NCI-H510A (cell line): ENCODE results near the gene RBM22.
A peak's percentile ranks its signal among the peaks of the same experiment; 100 is the strongest.
"Not testable (repeated sequence)": the region's sequence is repeated elsewhere in the genome, so short reads cannot be mapped to it uniquely, and the experiment has no call there.

Experiments
- DNase-seq: peaks from one replicate; lab custom pipeline; 2025; lab: John Stamatoyannopoulos, UW

Gene RBM22

GRCh38 chr5:150700594-150701377, at the start of gene RBM22:
TSS of gene RBM22 (minus strand) at chr5:150701062. CDS start at chr5:150700985, 77 bp downstream.
- peak; percentile 87 for DNase-seq

- no peak for DNase-seq
Measured at GRCh38 chr5:150750469-150750868, 49.6 kb upstream of the RBM22 start.

- not testable (repeated sequence) for DNase-seq
Measured at GRCh38 chr5:150743142-150743488, 42.3 kb upstream of the RBM22 start.

GRCh38 chr5:150742455-150743141, 41.7 kb upstream of the RBM22 start:
- not testable (repeated sequence) for DNase-seq

GRCh38 chr5:150740992-150741391, 40.1 kb upstream of the RBM22 start:
- DNase-seq = no peak

GRCh38 chr5:150738862-150739261, 38.0 kb upstream of the RBM22 start:
- no peak for DNase-seq

GRCh38 chr5:150734579-150735384, 33.9 kb upstream of the RBM22 start:
- DNase-seq = no peak

GRCh38 chr5:150731669-150732242, 30.9 kb upstream of the RBM22 start:
- no peak for DNase-seq

GRCh38 chr5:150729859-150730258, 29.0 kb upstream of the RBM22 start:
- DNase-seq = no peak

- DNase-seq = no peak
Measured at GRCh38 chr5:150723845-150724244, 23.0 kb upstream of the RBM22 start.

- no peak for DNase-seq
Measured at GRCh38 chr5:150710165-150710564, 9.3 kb upstream of the RBM22 start.

GRCh38 chr5:150706776-150707390, 6.0 kb upstream of the RBM22 start:
- DNase-seq = no peak

- DNase-seq = no peak
Measured at GRCh38 chr5:150703762-150704161, 2.9 kb upstream of the RBM22 start.

- DNase-seq = no peak
Measured at GRCh38 chr5:150700246-150700593, 642 bp downstream of the RBM22 start.

GRCh38 chr5:150694612-150695011, 6.2 kb downstream of the RBM22 start:
- no peak for DNase-seq

- DNase-seq = no peak
Measured at GRCh38 chr5:150692276-150692675, 8.6 kb downstream of the RBM22 start.

- no peak for DNase-seq
Measured at GRCh38 chr5:150690760-150691159, 10.1 kb downstream of the RBM22 start.

GRCh38 chr5:150689120-150689519, 11.7 kb downstream of the RBM22 start:
- DNase-seq = no peak

- no peak for DNase-seq
Measured at GRCh38 chr5:150676578-150676977, 24.3 kb downstream of the RBM22 start.

- no peak for DNase-seq
Measured at GRCh38 chr5:150675069-150675468, 25.8 kb downstream of the RBM22 start.

- no peak for DNase-seq
Measured at GRCh38 chr5:150674341-150674821, 26.5 kb downstream of the RBM22 start.

- DNase-seq = no peak
Measured at GRCh38 chr5:150672884-150673275, 28.0 kb downstream of the RBM22 start.
